OCI-LY1 (cell line): ENCODE results near the gene HDAC11.
A peak's percentile ranks its signal among the peaks of the same experiment; 100 is the strongest.
"Not testable (repeated sequence)": the region's sequence is repeated elsewhere in the genome, so short reads cannot be mapped to it uniquely, and the experiment has no call there.

Source experiments
- H2AFZ ChIP-seq: fragments of 200-600 bp; sonication (generic), shearing (Covaris generic); 2 replicates; pipeline ENCODE4 v1.6.0; 2014; ENCODE audit warnings: antibody characterized with exemption, mild to moderate bottlenecking, low read length
- H3F3A ChIP-seq: fragments of 200-600 bp; sonication (generic), shearing (Covaris generic); 2 replicates; pipeline ENCODE4 v1.6.0; 2014; ENCODE audit warnings: mild to moderate bottlenecking, antibody characterized with exemption, low read length, moderate library complexity; ENCODE audit not compliant: insufficient read depth
- H3K27ac ChIP-seq: fragments of 200-600 bp; sonication (generic); 2 replicates; pipeline ENCODE4 v1.5.1; 2014; ENCODE audit warnings: low read length, mixed run types, mild to moderate bottlenecking, low read depth; ENCODE audit not compliant: poor library complexity, severe bottlenecking
- H3K27me3 ChIP-seq: fragments of 200-600 bp; sonication (generic); 2 replicates; pipeline ENCODE4 v1.6.0; 2014; ENCODE audit warnings: antibody characterized with exemption, mild to moderate bottlenecking, low read length, moderate library complexity; ENCODE audit not compliant: insufficient read depth
- H3K36me3 ChIP-seq: fragments of 200-600 bp; sonication (generic); 2 replicates; pipeline ENCODE4 v1.6.1; 2014; ENCODE audit warnings: mild to moderate bottlenecking, antibody characterized with exemption, low read length, moderate library complexity, mixed read lengths; ENCODE audit not compliant: insufficient read depth
- H3K4me1 ChIP-seq: fragments of 200-600 bp; sonication (generic); 2 replicates; pipeline ENCODE4 v1.5.1; 2014; ENCODE audit warnings: mild to moderate bottlenecking, low read length, moderate library complexity; ENCODE audit not compliant: insufficient read depth, severe bottlenecking
- H3K4me2 ChIP-seq: fragments of 200-600 bp; sonication (generic), shearing (Covaris generic); 2 replicates; pipeline ENCODE4 v1.6.1; 2014; ENCODE audit warnings: low read length
- H3K4me3 ChIP-seq: fragments of 200-600 bp; sonication (generic); 2 replicates; pipeline ENCODE4 v1.5.1; 2014; ENCODE audit warnings: low read length, low read depth, mild to moderate bottlenecking, mixed read lengths; ENCODE audit not compliant: poor library complexity, severe bottlenecking
- H3K79me2 ChIP-seq: fragments of 200-600 bp; shearing (Covaris generic); 2 replicates; pipeline ENCODE4 v1.6.1; 2016; ENCODE audit warnings: mixed run types, low read length, mixed read lengths; ENCODE audit not compliant: insufficient read depth
- H3K9ac ChIP-seq: fragments of 200-600 bp; sonication (generic), shearing (Covaris generic); 2 replicates; pipeline ENCODE4 v1.6.1; 2014; ENCODE audit warnings: mild to moderate bottlenecking, low read length, mixed read lengths
- H3K9me2 ChIP-seq: fragments of 200-600 bp; sonication (generic), shearing (Covaris generic); 2 replicates; pipeline ENCODE4 v1.6.1; 2014; ENCODE audit warnings: low read depth, mild to moderate bottlenecking, low read length, mixed read lengths
- H3K9me3 ChIP-seq: fragments of 200-600 bp; shearing (Covaris generic); 2 replicates; pipeline ENCODE4 v1.6.1; 2014; ENCODE audit warnings: low read length, mixed read lengths
- H4K20me1 ChIP-seq: fragments of 200-600 bp; sonication (generic), shearing (Covaris generic); 2 replicates; pipeline ENCODE4 v1.6.0; 2016; ENCODE audit warnings: mild to moderate bottlenecking, low read length; ENCODE audit not compliant: insufficient read depth
- EZH2 ChIP-seq: fragments of 200-600 bp; sonication (generic), shearing (Covaris generic); IDR thresholded peaks from 2 replicates; pipeline ENCODE4 v1.8.0; 2017; ENCODE audit warnings: borderline replicate concordance, mixed run types, mild to moderate bottlenecking, antibody characterized with exemption, low read length, moderate library complexity, mixed read lengths
- TF ChIP-seq, protein P1 (sequence below): fragments of 200-600 bp; sonication (generic), shearing (Covaris generic); IDR thresholded peaks from 2 replicates; pipeline ENCODE4 v1.5.1; 2017; ENCODE audit warnings: mild to moderate bottlenecking, antibody characterized with exemption, low read length, moderate library complexity, mixed read lengths

The HDAC11 gene

DNA sequence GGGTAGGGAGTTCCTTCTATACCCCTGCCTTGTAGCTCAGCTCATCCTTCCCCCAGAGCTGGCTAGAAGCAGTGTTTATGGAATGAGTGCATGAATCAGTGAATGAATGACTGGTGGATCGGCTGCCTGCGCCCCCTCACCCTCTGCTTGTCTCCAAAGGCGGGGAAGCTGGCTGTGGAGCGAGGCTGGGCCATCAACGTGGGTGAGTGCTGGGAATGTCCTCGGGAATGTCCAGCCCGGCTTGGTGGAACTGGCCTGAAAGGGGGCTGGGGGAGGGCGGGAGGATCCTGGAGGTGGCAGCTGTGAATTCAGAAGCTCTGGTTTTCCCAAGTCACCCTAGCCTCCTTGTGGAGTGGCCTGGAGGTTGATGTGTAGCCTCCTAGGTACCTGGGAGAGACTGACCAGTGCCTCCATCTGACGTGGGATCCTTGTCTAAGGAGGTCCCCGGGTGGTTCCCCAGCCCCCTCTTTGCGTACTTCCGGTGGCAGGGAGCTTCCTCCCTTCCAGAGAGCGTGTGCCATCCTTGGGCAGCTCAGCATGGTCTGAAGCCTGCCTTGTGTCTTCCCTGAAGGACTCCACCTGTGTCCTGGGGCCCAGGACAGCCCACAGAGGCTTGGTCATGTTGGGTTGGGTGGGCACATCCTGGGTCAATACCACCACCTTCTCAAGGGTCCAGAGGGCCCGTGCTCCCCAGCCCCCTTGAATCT, 18.4 kb downstream of the HDAC11 start:
- Histone ChIP-seq H3K4me2 (no peak overlapping the region), H3K79me2 (no peaks in the 10 kb centered on the region), H3K27ac (no peak overlapping the region), H4K20me1 (no peaks in the 10 kb centered on the region), H3K36me3 (no peaks in the 10 kb centered on the region), H3K4me1 (no peaks in the 10 kb centered on the region), H3K27me3 (no peaks in the 10 kb centered on the region), H3K9me3 (no peaks in the 10 kb centered on the region), H3K9ac (no peak overlapping the region), H3K9me2 (no peaks in the 10 kb centered on the region), H3K4me3 (no peak overlapping the region), H3F3A (no peaks in the 10 kb centered on the region), H2AFZ (no peak overlapping the region)
- TF ChIP-seq, protein P1, sequence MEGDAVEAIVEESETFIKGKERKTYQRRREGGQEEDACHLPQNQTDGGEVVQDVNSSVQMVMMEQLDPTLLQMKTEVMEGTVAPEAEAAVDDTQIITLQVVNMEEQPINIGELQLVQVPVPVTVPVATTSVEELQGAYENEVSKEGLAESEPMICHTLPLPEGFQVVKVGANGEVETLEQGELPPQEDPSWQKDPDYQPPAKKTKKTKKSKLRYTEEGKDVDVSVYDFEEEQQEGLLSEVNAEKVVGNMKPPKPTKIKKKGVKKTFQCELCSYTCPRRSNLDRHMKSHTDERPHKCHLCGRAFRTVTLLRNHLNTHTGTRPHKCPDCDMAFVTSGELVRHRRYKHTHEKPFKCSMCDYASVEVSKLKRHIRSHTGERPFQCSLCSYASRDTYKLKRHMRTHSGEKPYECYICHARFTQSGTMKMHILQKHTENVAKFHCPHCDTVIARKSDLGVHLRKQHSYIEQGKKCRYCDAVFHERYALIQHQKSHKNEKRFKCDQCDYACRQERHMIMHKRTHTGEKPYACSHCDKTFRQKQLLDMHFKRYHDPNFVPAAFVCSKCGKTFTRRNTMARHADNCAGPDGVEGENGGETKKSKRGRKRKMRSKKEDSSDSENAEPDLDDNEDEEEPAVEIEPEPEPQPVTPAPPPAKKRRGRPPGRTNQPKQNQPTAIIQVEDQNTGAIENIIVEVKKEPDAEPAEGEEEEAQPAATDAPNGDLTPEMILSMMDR = no peak
- TF ChIP-seq EZH2 = no peak

- not testable (repeated sequence) for H3K4me2 ChIP-seq, H4K20me1 ChIP-seq, H3F3A ChIP-seq, H3K9me3 ChIP-seq, H3K79me2 ChIP-seq, H3K4me3 ChIP-seq, H3K4me1 ChIP-seq, H3K36me3 ChIP-seq, H2AFZ ChIP-seq, H3K27me3 ChIP-seq, H3K9ac ChIP-seq, H3K27ac ChIP-seq, H3K9me2 ChIP-seq
Measured at GRCh38 chr3:13499246-13499645, 19.1 kb downstream of the HDAC11 start.

GRCh38 chr3:13500133-13500885, 20.2 kb downstream of the HDAC11 start:
- no peaks in the 10 kb centered on the region for H3F3A ChIP-seq
- H2AFZ ChIP-seq = no peak overlapping the region
- no peaks in the 10 kb centered on the region for H3K9me3 ChIP-seq
- no peaks in the 10 kb centered on the region for H3K36me3 ChIP-seq
- H3K9ac ChIP-seq = no peak overlapping the region
- H3K4me3 ChIP-seq = no peak overlapping the region
- H3K79me2 ChIP-seq = no peaks in the 10 kb centered on the region
- H4K20me1 ChIP-seq = no peaks in the 10 kb centered on the region
- H3K27me3 ChIP-seq = no peaks in the 10 kb centered on the region
- no peaks in the 10 kb centered on the region for H3K9me2 ChIP-seq
- TF ChIP-seq, protein P1 = peak; percentile 48
- TF ChIP-seq EZH2 = no peak
- H3K4me1 ChIP-seq = no peaks in the 10 kb centered on the region
- H3K27ac ChIP-seq = no peak overlapping the region
- no peak overlapping the region for H3K4me2 ChIP-seq
